HG03565 (cell line): ENCODE measurements around the gene MAPK8.

Source experiments
- ATAC-seq: cut with Tn5 transposase; IDR thresholded peaks from one replicate; pipeline ENCODE4 v1.9.1; 2021; ENCODE audit warnings: mild to moderate bottlenecking, moderate library complexity; ENCODE audit not compliant: unreplicated experiment

The MAPK8 gene

DNA sequence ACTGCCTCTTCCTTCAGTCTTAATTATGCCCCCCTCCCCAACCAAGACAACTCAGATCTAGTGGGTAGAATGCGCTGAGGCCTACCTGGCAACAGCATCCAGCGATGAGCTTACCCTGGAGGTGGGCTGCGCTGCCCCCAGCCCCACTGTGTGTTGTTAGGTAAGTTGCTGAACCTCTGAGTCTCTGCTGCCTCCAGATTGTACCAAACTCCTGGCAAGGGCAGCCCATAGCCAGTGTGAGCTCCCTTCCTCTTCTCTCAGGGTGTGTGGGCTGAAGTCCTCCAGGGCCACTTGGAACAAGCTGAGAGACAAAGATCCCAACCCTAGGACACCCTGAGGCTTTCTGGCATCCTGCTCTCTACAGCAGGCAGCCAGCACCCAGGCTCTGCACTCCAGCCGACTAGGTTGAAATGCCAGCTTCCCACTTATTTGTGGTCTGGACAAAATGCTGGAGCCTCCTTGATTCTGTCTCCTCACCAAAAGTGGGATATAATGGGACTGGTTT is 163.1 kb downstream of the MAPK8 start:
- ATAC-seq, result no peak

DNA sequence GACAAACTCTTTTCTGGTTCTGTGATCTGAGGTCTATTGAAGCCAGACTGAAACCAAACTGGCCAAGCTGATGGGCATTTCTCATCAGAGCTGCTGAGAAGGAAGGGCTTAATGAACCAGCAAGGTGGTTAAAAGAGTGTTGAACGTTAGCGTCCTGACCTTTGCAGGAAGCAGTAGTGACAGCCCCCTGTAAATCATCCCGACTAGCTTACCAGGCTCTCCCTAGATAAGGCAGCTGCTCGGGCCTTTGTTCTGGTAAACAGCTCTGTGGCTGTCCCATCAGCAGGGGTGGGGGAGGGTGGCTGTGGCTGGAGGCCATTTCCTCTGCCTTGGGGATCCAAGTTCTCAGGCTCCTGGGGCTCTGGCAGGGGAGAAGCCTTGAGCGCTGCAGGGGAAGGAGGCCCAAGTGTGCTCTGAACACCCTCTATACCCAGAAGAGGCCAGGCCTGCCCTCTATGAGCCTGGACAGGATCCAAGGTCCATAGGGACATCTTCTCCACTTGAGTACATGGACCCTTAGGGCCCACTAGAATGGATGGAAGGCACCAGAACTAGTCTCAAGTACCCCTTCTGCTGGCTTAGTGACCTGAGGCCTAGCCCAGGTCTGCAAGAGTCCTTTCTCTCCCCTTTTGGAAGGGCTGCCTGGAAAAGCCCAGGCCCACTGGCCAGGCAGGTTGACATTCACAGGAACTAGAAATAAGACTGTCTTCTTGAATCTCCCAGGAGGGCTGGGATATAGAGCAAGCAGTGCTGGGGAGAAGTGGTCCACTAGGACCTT is 163.8 kb downstream of the MAPK8 start:
- ATAC-seq, result no peak

GRCh38 chr10:48470893-48471805 is 164.7 kb downstream of the MAPK8 start:
- ATAC-seq, result no peak

- no peak for ATAC-seq
These were observed 166.1 kb downstream of the MAPK8 start for GRCh38 chr10:48472501-48473069.

DNA sequence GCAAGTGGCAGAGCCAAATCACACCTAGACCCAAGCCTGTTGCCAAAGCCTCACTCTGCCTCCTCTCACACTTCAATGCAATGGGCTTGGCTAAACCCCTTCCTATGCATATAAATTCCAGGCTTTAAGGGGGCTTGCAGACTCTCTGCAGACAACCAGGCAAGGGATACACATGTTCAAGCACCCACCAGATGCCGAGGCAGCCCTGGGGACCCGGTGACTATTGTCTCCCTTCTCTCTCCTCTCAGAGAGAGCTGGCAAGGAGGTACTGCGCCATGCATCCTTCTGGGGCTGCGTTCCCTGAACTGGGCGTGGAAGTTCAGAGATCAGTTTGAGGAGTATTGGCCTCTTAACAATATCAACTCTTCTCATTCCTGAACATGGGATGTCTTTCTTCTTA is 167.2 kb downstream of the MAPK8 start:
- ATAC-seq, result no peak

DNA sequence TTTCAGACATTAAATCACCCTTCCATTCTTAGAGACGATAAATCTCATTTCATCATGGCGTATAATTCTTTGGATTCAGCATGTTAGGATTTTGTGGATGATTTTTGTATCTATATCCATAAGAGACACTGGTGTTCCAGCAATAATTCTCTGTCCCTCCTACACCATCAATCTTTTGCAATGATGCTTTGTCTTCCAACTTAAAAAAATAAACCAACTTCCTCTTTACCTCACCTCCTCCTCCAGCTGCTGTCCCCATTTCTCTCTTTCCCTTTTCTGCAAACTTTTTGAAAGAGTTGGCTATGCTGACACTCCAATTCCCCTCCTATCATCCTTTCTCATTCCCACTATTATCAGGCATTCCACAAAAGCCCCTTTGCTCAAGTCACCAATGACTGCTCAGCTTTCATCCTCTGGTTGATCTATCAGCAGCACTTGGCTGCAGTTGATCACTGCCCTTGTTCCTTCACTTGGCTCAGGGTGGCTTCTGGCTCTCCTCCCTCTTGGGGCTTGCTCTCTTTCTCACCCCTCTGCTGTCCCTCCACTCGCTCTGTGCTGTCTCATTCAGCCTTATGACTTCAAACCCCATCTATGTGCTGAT is 168.4 kb downstream of the MAPK8 start:
- ATAC-seq, result no peak

GRCh38 chr10:48475943-48476278 is 169.4 kb downstream of the MAPK8 start:
- no peak for ATAC-seq

DNA sequence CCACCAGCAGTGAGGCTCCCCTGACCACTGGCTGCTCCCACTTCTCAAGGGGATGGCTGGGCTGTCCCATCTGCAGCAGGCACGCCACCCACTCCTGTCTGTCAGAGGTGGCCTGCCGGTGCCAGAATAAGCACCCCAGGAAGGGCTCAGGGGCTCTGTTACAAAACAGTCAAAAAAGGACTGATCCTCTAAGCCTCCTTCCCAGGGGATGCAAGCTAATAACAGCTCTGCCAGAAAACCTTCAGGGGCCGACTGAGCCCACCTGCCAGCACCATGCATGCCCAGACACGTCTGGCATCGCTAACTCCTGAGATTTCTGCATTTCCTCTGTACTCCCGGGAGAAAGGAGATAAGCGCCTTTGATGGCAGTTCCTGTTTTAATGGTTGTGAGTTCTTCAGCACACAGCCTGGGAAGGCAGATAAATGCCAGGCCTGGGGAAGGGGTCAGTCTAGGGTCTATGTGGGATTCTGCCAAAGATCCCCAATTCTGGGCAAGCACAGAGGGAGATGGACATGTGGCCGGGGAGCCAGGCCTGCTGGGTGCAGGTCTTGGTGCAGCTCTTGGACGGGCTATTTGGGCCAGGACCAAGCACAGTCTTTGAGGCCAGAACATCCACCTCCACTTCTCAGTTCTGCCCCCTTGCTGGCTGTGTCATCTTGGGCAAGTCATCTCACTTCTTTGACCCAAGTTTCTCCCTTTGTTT is 170.0 kb downstream of the MAPK8 start:
- no peak for ATAC-seq

DNA sequence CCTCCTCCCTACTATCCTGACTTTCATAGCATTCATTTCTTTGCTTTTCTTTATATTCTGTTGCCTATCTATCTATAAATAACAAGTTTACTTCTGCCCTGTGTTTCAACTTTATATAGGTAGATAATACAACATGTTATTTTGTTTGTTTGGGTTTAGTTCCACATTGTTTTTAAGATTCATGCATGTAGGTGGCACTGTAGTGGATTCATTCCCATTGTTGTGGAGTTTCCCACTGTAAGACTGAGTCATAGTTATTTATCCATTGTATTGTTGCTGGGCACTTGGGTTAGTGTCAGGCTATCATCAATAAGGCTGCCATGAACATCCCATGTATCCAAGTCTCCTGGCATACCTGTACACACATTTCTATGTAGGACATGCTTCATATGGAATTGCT is 170.7 kb downstream of the MAPK8 start:
- no peak for ATAC-seq

DNA sequence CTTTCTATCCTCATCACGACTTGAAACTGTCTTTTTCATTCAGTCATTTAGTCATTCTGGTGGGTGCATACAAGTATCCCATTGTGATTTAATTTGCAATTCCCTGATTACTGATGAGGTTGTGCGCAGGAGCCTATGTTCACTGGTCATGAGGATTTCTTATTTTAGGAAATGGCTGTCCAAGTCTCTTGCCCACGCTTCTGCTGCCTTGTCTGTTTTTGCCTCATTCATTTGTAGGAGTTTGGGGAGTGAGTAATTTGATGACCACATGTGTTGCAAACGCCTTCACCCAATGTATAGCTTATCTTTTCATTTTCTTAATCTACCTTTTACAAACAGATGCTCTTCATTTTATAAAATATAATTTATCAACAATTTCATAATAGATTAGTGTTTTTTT is 171.1 kb downstream of the MAPK8 start:
- no peak for ATAC-seq

DNA sequence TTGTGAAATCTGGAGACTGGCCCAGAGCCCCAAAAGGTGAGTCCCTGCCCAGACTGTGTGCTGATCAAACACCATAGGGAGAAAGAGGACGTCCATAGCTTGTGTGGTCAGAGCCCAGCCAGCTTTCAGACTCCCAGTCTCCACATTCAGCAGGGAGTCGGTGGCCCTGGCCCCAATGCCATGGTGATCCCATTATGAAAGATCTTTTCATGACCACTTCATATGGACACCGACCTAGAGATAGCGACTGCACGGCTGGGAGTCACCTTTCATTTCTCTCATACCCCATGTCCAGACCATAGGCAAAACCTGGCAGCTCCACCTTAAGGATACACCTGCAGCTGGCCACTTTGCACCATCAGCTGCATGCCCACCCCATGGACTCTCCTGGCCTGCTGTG is 172.0 kb downstream of the MAPK8 start:
- ATAC-seq, result no peak

- ATAC-seq, result no peak
These were observed 172.7 kb downstream of the MAPK8 start for GRCh38 chr10:48478980-48479811.

- ATAC-seq, result no peak
These were observed 174.2 kb downstream of the MAPK8 start for GRCh38 chr10:48480397-48481374.

DNA sequence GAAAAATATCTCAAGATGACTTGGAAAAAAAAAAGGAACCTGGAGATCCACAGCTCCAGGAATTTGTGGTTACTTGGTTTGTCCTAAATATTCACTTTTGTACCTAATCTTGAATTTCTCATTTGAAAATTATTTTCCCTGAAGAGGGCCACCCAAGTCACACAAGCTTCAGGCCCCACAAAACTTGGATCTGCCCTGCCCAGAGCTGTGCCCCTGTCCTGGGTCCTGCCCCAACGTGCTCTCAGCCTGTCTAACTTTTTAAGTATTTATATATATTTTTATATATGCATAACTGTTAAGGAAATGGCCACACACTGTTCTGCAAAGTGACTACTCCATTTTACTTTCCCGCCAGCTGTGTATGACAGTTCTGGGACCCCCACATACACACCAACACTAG is 174.9 kb downstream of the MAPK8 start:
- no peak for ATAC-seq

DNA sequence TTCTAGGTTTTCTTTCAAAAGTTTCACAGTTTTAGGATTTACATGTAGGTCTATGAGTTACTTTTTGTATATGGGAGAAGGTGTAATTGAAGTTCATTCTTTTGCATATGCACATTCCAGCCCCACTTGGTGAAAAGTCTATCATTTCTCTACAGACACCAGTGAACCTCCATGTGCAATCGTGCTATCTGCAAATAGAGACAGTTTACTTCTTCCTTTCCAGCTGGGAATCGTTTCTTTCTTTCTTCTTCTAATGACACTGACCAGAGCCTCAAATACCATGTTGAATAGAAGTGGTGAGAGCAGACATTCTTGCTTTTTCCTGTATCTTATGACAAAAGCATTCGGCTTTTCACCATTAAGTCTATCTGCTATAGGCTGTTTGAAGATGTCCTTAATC is 175.7 kb downstream of the MAPK8 start:
- no peak for ATAC-seq

- ATAC-seq, result no peak
These were observed 178.4 kb downstream of the MAPK8 start for GRCh38 chr10:48484911-48485310.

DNA sequence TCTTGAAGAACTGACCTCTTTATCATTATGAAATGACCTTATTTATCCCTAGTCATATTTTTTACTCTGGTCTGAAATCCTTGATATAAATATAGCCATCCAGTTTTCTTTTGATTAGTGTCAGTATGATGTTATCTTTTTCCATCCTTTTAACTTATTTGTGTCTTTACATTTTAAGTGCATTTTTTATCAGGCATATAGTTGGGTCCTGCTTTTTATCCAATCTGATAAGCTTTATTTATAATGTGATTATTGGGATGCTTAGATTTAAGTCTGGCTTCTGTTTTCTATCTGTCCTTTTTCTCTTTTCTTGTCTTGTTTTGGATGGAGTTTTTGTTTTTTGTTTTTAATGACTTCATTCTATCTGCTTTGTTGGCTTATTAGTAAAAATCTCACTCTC is 179.2 kb downstream of the MAPK8 start:
- no peak for ATAC-seq

GRCh38 chr10:48487244-48487643 is 180.8 kb downstream of the MAPK8 start:
- ATAC-seq, result no peak
